K562 (cell line): Measurements from ENCODE around the gene CYP24A1. TPM values are rescaled to one million over a fixed set of nuclear protein-coding genes. Genes with fewer than 3 reads are reported as not detected.

Source experiments
- CCAR2 ChIP-seq: fragments of 200-400 bp; formaldehyde crosslinking; IDR thresholded peaks from 2 replicates; pipeline ENCODE4 v1.6.1; 2017; ENCODE audit warnings: mild to moderate bottlenecking, low read depth, low read length
- CHD1 ChIP-seq: fragments of 200-600 bp; sonication (generic); IDR thresholded peaks from one replicate; pipeline ENCODE4 v1.6.1; 2012; ENCODE audit warnings: mild to moderate bottlenecking, moderate library complexity, low read length, inconsistent platforms
- DDX20 ChIP-seq: fragments of 450-650 bp; IDR thresholded peaks from 2 replicates; pipeline ENCODE4 v1.6.1; 2016; ENCODE audit warnings: missing genetic modification characterization, low read depth, mild to moderate bottlenecking, missing compliant biosample characterization, moderate library complexity
- FOXP1 ChIP-seq: sonication (generic); formaldehyde crosslinking; IDR thresholded peaks from 2 replicates; pipeline ENCODE4 v1.8.0; 2022; ENCODE audit warnings: mild to moderate bottlenecking, missing genetic modification reagents
- HIVEP1 ChIP-seq: fragments of 250-450 bp; sonication (Bioruptor Pico); IDR thresholded peaks from 2 replicates; pipeline ENCODE4 v1.4.0; 2020; ENCODE audit warnings: mild to moderate bottlenecking
- IRF2 ChIP-seq: sonication (generic); formaldehyde crosslinking; IDR thresholded peaks from 2 replicates; pipeline ENCODE4 v1.8.1; 2022; ENCODE audit warnings: mild to moderate bottlenecking, missing genetic modification reagents
- MECOM ChIP-seq: fragments of 250-450 bp; sonication (Bioruptor Pico); IDR thresholded peaks from 2 replicates; pipeline ENCODE4 v1.8.0; 2022; ENCODE audit warnings: inconsistent platforms
- PCBP2 ChIP-seq: fragments of 200-400 bp; formaldehyde crosslinking; IDR thresholded peaks from 2 replicates; pipeline ENCODE4 v1.6.1; 2018; ENCODE audit warnings: low read length, low read depth, mild to moderate bottlenecking, moderate library complexity; ENCODE audit not compliant: poor library complexity, severe bottlenecking
- PHB ChIP-seq: fragments of 250-450 bp; sonication (Bioruptor Pico); IDR thresholded peaks from 2 replicates; pipeline ENCODE4 v1.5.0; 2021
- SMAD2 ChIP-seq: fragments of 150-350 bp; IDR thresholded peaks from 2 replicates; pipeline ENCODE4 v1.6.1; 2014; ENCODE audit warnings: low read depth, mild to moderate bottlenecking, low read length
- SOX6 ChIP-seq: fragments of 450-650 bp; IDR thresholded peaks from 2 replicates; pipeline ENCODE4 v1.6.1; 2014; ENCODE audit warnings: mild to moderate bottlenecking
- STAT6 ChIP-seq: sonication (generic); formaldehyde crosslinking; IDR thresholded peaks from 2 replicates; pipeline ENCODE4 v1.8.1; 2023; ENCODE audit warnings: mild to moderate bottlenecking, missing genetic modification reagents
- TFAM ChIP-seq: fragments of 250-450 bp; sonication (Bioruptor Pico); conservative IDR thresholded peaks from 2 replicates; pipeline ENCODE4 v1.5.0; 2021; ENCODE audit warnings: mild to moderate bottlenecking, moderate library complexity
- U2AF1 ChIP-seq: fragments of 200-400 bp; formaldehyde crosslinking; optimal IDR thresholded peaks from 2 replicates; pipeline ENCODE3; 2017; ENCODE audit warnings: mild to moderate bottlenecking, low read depth, low read length, moderate library complexity
- ZBTB43 ChIP-seq: sonication (generic); formaldehyde crosslinking; IDR thresholded peaks from 2 replicates; pipeline ENCODE4 v1.8.0; 2023; ENCODE audit warnings: mild to moderate bottlenecking, missing genetic modification reagents
- ZC3H8 ChIP-seq: fragments of 450-650 bp; IDR thresholded peaks from 2 replicates; pipeline ENCODE4 v1.6.1; 2017
- ZNF3 ChIP-seq: fragments of 250-450 bp; sonication (Bioruptor Pico); IDR thresholded peaks from 2 replicates; pipeline ENCODE4 v1.5.0; 2021; ENCODE audit warnings: mild to moderate bottlenecking, moderate library complexity
- ZNF609 ChIP-seq: sonication (generic); formaldehyde crosslinking; IDR thresholded peaks from 2 replicates; pipeline ENCODE4 v1.8.1; 2023; ENCODE audit warnings: missing genetic modification reagents, mild to moderate bottlenecking, borderline replicate concordance
- ZNF696 ChIP-seq: fragments of 250-450 bp; sonication (Bioruptor Pico); conservative IDR thresholded peaks from 2 replicates; pipeline ENCODE4 v1.4.0; 2020; ENCODE audit warnings: mild to moderate bottlenecking, moderate library complexity
- polyA plus RNA-seq, 8 experiments: library from polyadenylated mRNA; depleted of rRNA in 4 of 8; stranded (reverse) in 5 of 8; unstranded in 3 of 8; fragments of >200 nt; fragmentation: Nextera tagmentation in 2 of 8; fragmentation: Illumina TruSeq in 1 of 8; extraction: Ambion mirVana in 2 of 8; extraction: Trizol in 1 of 8; gene quantifications; 2 replicates each; pipeline versions ENCODE4 v1.2.1 to v1.2.3, GENCODE V29; 2011 to 2014; ENCODE audit warnings: inconsistent platforms in 1 of 8, missing spikeins in 1 of 8
- total RNA-seq, 7 experiments: library from RNA; depleted of rRNA in 6 of 7; stranded (reverse); fragments of >200 nt in 6 of 7; fragmentation: Illumina TruSeq in 2 of 7; extraction: Trizol in 2 of 7; gene quantifications; 2 replicates each; pipeline versions ENCODE4 v1.2.1 to v1.2.3, GENCODE V29; 2011 to 2021; ENCODE audit warnings: low replicate concordance in 1 of 7

Gene CYP24A1
- total and polyA plus RNA-seq, 9 of the 15 experiments (the other 6 are each of a cell fraction or from before 2014, with no cell fraction given): 0.04 TPM; not detected in 8

- TF ChIP-seq U2AF1 (no peak), SMAD2 (no peak), ZBTB43 (CRISPR knock-in tag) (peak; percentile 81; the same call in 1 of the 2 replicates), HIVEP1 (CRISPR knock-in tag) (no peak), IRF2 (CRISPR knock-in tag) (no peak), SOX6 (peak; percentile 21; the same call in 1 of the 2 replicates), CHD1 (no peak), STAT6 (CRISPR knock-in tag) (no peak), ZC3H8 (no peak), DDX20 (tag) (no peak), ZNF609 (CRISPR knock-in tag) (no peak), PHB (no peak), PCBP2 (no peak), ZNF696 (CRISPR knock-in tag) (no peak), TFAM (CRISPR knock-in tag) (no peak), ZNF3 (CRISPR knock-in tag) (no peak), FOXP1 (CRISPR knock-in tag) (no peak; the same call in 1 of the 2 replicates), MECOM (CRISPR knock-in tag) (no peak), CCAR2 (no peak)
Measured at GRCh38 chr20:54207743-54208547, 34.2 kb upstream of the CYP24A1 start, which contains the start of gene PFDN4 (continued).
